Upper lobe of left lung (tissue), 6 donors: ENCODE measurements around the gene CYP19A1. TPM values are rescaled to one million over a fixed set of nuclear protein-coding genes. Genes with fewer than 3 reads are reported as not detected.

Experiments
- ATAC-seq, 2 donors: fragments of 200-7000 bp; cut with Tn5 transposase; one replicate each; pipeline ENCODE4 v1.9.1; 2022; ENCODE audit warnings: mild to moderate bottlenecking in 2 of 2, moderate library complexity in 2 of 2; ENCODE audit not compliant: low FRiP score in 2 of 2
- DNase-seq, 2 donors: peaks; one replicate each; pipeline ENCODE4 v3.0.0-alpha.2; 2019 to 2020
- H3K27ac ChIP-seq, 4 donors: fragments of 200-600 bp; sonication (generic); one replicate each; pipeline ENCODE4 v1.5.1; 2016 to 2019
- H3K27me3 ChIP-seq, 4 donors: fragments of 200-600 bp; sonication (generic); one replicate each; pipeline ENCODE4 v1.5.1; 2017 to 2019
- H3K36me3 ChIP-seq, 4 donors: fragments of 200-600 bp; sonication (generic); one replicate each; pipeline ENCODE4 v1.5.1; 2016 to 2019
- H3K4me1 ChIP-seq, 4 donors: fragments of 200-600 bp; sonication (generic); one replicate each; pipeline ENCODE4 v1.5.1; 2018 to 2019
- H3K4me3 ChIP-seq, 4 donors: fragments of 200-600 bp; sonication (generic); one replicate each; pipeline ENCODE4 v1.5.1; 2017 to 2019; ENCODE audit warnings: mild to moderate bottlenecking in 2 of 4, moderate library complexity in 1 of 4
- H3K9me3 ChIP-seq, 4 donors: fragments of 200-600 bp; sonication (generic); one replicate each; pipeline ENCODE4 v1.5.1; 2018 to 2019
- EP300 ChIP-seq, 4 donors: sonication (generic); formaldehyde crosslinking; IDR thresholded peaks; one replicate each; pipeline ENCODE4 v1.5.1; 2017; ENCODE audit warnings: antibody characterized with exemption in 4 of 4, control low read depth in 2 of 4
- POLR2A ChIP-seq, 4 donors: fragments of 450-650 bp; IDR thresholded peaks; one replicate each; pipeline ENCODE4 v1.5.1; 2016 to 2017; ENCODE audit warnings: antibody characterized with exemption in 4 of 4, mild to moderate bottlenecking in 2 of 4
- POLR2AphosphoS5 ChIP-seq, 2 donors: sonication (generic); formaldehyde crosslinking; IDR thresholded peaks; one replicate each; pipeline ENCODE4 v1.5.1; 2017; ENCODE audit warnings: antibody characterized with exemption in 2 of 2
- WGBS, 2 donors: methylation state at CpG; one replicate each; pipeline ENCODE4 v1.1.5; 2017 to 2018; 5-methylcytosine and 5-hydroxymethylcytosine counted together
- total RNA-seq, 6 donors: library from RNA; depleted of rRNA in 4 of 6; stranded (reverse); fragments of >200 nt in 4 of 6; gene quantifications; one replicate each; pipeline versions ENCODE4 v1.1.0 to v1.2.1, GENCODE V29; 2016 to 2021
- TF ChIP-seq, protein P1 (sequence below), 6 experiments: fragments of 450-650 bp in 4 of 6; fragments of 200-600 bp in 2 of 6; sonication (generic) in 2 of 6; IDR thresholded peaks; one replicate each; pipeline ENCODE4 v1.5.1; 2016 to 2019; ENCODE audit warnings: antibody characterized with exemption in 6 of 6
- donor health status: DM: no; HTN: no; CAD: no; lungs with moderate emphysema.
- donor health status: DM: no; HTN: yes; CAD: no; lungs with severe emphysema.

The CYP19A1 gene
- total RNA-seq, 6 donors from 2014 or later: 0.52 to 8.4 (median 1.0) TPM; not detected in 2

DNA sequence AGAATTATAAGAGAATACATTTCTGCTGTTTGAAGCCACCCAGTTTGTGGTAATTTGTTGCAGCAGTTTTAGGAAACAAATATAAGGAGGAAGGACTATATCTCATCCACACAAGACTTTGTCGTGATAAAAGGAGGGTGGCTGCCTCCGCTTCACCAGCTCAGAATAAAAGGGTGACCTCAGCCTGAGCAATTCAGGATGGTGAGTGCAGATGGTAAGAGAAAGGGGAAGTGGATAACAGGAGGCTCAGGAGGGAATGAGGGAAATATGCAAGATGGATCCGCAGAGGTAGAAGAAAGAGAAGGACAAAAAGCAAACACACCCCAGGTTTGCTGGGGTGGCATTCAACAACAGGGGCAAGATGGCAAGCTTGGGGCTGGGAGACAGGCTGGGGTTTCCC, 135.6 kb downstream of the CYP19A1 start:
- TF ChIP-seq EP300 (IDR thresholded peaks at IDR 0.05): no peak
- TF ChIP-seq, protein P1, sequence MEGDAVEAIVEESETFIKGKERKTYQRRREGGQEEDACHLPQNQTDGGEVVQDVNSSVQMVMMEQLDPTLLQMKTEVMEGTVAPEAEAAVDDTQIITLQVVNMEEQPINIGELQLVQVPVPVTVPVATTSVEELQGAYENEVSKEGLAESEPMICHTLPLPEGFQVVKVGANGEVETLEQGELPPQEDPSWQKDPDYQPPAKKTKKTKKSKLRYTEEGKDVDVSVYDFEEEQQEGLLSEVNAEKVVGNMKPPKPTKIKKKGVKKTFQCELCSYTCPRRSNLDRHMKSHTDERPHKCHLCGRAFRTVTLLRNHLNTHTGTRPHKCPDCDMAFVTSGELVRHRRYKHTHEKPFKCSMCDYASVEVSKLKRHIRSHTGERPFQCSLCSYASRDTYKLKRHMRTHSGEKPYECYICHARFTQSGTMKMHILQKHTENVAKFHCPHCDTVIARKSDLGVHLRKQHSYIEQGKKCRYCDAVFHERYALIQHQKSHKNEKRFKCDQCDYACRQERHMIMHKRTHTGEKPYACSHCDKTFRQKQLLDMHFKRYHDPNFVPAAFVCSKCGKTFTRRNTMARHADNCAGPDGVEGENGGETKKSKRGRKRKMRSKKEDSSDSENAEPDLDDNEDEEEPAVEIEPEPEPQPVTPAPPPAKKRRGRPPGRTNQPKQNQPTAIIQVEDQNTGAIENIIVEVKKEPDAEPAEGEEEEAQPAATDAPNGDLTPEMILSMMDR (IDR thresholded peaks at IDR 0.05): no peak
- no peak for TF ChIP-seq POLR2A (IDR thresholded peaks at IDR 0.05)
- no peak for TF ChIP-seq POLR2AphosphoS5 (IDR thresholded peaks at IDR 0.05)
- 62 to 63% methylated on average over 3 of the region's 3 CpGs for WGBS, 2 donors

GRCh38 chr15:51201581-51201980, 136.8 kb downstream of the CYP19A1 start:
- Histone ChIP-seq H3K4me1 (no peaks in the 10 kb centered on the region), H3K27me3 (no peaks in the 10 kb centered on the region), H3K36me3 (no peaks in the 10 kb centered on the region), H3K9me3 (no peaks in the 10 kb centered on the region), H3K27ac (no peak overlapping the region), H3K4me3 (no peak overlapping the region)
- ATAC-seq (no peak), DNase-seq (no peak)
- TF ChIP-seq EP300 (IDR thresholded peaks at IDR 0.05) (no peak), POLR2AphosphoS5 (IDR thresholded peaks at IDR 0.05) (no peak), POLR2A (IDR thresholded peaks at IDR 0.05) (no peak)
- TF ChIP-seq, protein P1 (IDR thresholded peaks at IDR 0.05): no peak
- 86 to 87% methylated on average over 5 of the region's 5 CpGs for WGBS, 2 donors

More for the DNA sequence above, 135.6 kb downstream of the CYP19A1 start:
- Histone ChIP-seq H3K27ac (no peak overlapping the region), H3K36me3 (no peaks in the 10 kb centered on the region), H3K4me3 (no peak overlapping the region), H3K27me3 (no peaks in the 10 kb centered on the region), H3K4me1 (no peaks in the 10 kb centered on the region), H3K9me3 (no peaks in the 10 kb centered on the region)
- ATAC-seq (no peak), DNase-seq (no peak)

GRCh38 chr15:51200792-51201191, 137.6 kb downstream of the CYP19A1 start:
- Histone ChIP-seq H3K9me3 (no peaks in the 10 kb centered on the region), H3K36me3 (no peaks in the 10 kb centered on the region), H3K27ac (no peak overlapping the region), H3K4me3 (no peak overlapping the region), H3K4me1 (no peaks in the 10 kb centered on the region), H3K27me3 (no peaks in the 10 kb centered on the region)
- ATAC-seq (no peak), DNase-seq (no peak)
- TF ChIP-seq EP300 (IDR thresholded peaks at IDR 0.05) (no peak), POLR2A (IDR thresholded peaks at IDR 0.05) (no peak), POLR2AphosphoS5 (IDR thresholded peaks at IDR 0.05) (no peak)
- TF ChIP-seq, protein P1 (IDR thresholded peaks at IDR 0.05): no peak
- WGBS, 2 donors: 57 to 85% methylated on average over 3 of the region's 3 CpGs

- H3K27me3 ChIP-seq: no peaks in the 10 kb centered on the region
- no peak overlapping the region for H3K4me3 ChIP-seq
- no peaks in the 10 kb centered on the region for H3K9me3 ChIP-seq
- DNase-seq (no peak), ATAC-seq (no peak)
- no peaks in the 10 kb centered on the region for H3K36me3 ChIP-seq
- H3K27ac ChIP-seq: no peak overlapping the region
- no peaks in the 10 kb centered on the region for H3K4me1 ChIP-seq
- WGBS, 2 donors: 79 to 83% methylated on average over 6 of the region's 6 CpGs
- TF ChIP-seq, protein P1 (IDR thresholded peaks at IDR 0.05): no peak
- TF ChIP-seq POLR2A (IDR thresholded peaks at IDR 0.05): no peak
- no peak for TF ChIP-seq POLR2AphosphoS5 (IDR thresholded peaks at IDR 0.05)
- no peak for TF ChIP-seq EP300 (IDR thresholded peaks at IDR 0.05)
Observed at GRCh38 chr15:51199541-51199940, 138.9 kb downstream of the CYP19A1 start.

DNA sequence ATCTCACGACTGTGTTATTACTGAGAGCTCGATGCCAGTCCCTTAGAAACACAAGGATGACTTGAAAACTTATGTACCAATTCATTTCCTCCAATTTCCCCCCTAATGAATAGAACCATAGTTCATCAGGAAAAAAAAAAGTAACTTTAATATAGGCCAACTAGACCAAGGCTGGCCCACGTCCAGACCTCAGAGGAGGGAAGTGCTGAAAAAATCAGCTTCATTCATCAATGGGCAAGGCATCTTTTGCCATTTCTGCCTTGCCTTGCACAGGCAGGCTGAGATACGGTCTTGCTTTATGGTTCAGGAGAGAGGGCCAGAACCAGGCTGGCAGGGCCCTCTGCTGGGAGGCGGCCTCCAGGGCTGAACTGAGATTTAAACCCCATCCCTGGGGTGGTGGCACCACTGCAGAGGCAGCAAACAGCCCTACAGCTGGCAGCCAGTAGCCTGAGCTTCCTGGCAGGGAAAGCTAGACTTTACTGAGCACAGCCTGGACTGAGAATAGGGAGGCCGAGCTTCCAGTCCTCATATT, 139.6 kb downstream of the CYP19A1 start:
- H3K27me3 ChIP-seq: no peaks in the 10 kb centered on the region
- H3K36me3 ChIP-seq: no peaks in the 10 kb centered on the region
- TF ChIP-seq, protein P1 (IDR thresholded peaks at IDR 0.05): no peak
- TF ChIP-seq EP300 (IDR thresholded peaks at IDR 0.05) (no peak), POLR2A (IDR thresholded peaks at IDR 0.05) (no peak), POLR2AphosphoS5 (IDR thresholded peaks at IDR 0.05) (no peak)
- ATAC-seq (no peak), DNase-seq (no peak)
- no peak overlapping the region for H3K4me3 ChIP-seq
- no peak overlapping the region for H3K27ac ChIP-seq
- 44 to 59% methylated on average over 6 of the region's 6 CpGs for WGBS, 2 donors
- H3K4me1 ChIP-seq: no peaks in the 10 kb centered on the region
- no peaks in the 10 kb centered on the region for H3K9me3 ChIP-seq
